GM12878 (cell line): ENCODE data around the gene MAGIX.
"Not testable (repeated sequence)": the region's sequence is repeated elsewhere in the genome, so short reads cannot be mapped to it uniquely, and the experiment has no call there.

ENCODE experiments used
- CTCF ChIP-seq, 3 experiments: IDR thresholded peaks in 2 of 3; conservative IDR thresholded peaks in 1 of 3; 2 replicates each; pipeline ENCODE4 v1.5.1; 2011; ENCODE audit warnings: low read depth in 3 of 3, low read length in 3 of 3, mild to moderate bottlenecking in 3 of 3, control low read depth in 2 of 3, moderate library complexity in 2 of 3, inconsistent platforms in 1 of 3, mixed read lengths in 1 of 3; ENCODE audit not compliant: control insufficient read depth in 2 of 3, insufficient read depth in 1 of 3; ENCODE audit errors: extremely low read depth in 1 of 3
- MYC ChIP-seq: IDR thresholded peaks from 2 replicates; pipeline ENCODE4 v1.6.1; 2011; ENCODE audit warnings: mild to moderate bottlenecking, low read length, moderate library complexity, inconsistent platforms; ENCODE audit not compliant: insufficient read depth, insufficient replicate concordance, insufficient read length, severe bottlenecking
- PKNOX1 ChIP-seq: fragments of 450-650 bp; IDR thresholded peaks from 2 replicates; pipeline ENCODE4 v1.6.1; 2016; ENCODE audit warnings: mild to moderate bottlenecking
- SP1 ChIP-seq: IDR thresholded peaks from one replicate; pipeline ENCODE4 v1.6.1; 2011; ENCODE audit warnings: low read depth, low read length
- SRF ChIP-seq, 2 experiments: IDR thresholded peaks; 2 replicates each; pipeline ENCODE4 v1.6.1; 2011; ENCODE audit warnings: low read depth in 2 of 2, low read length in 2 of 2, mild to moderate bottlenecking in 1 of 2, moderate library complexity in 1 of 2

- not testable (repeated sequence) for TF ChIP-seq CTCF (IDR thresholded peaks at IDR 0.05 in 2 of 3, conservative IDR thresholded peaks at IDR 0.05 in 1 of 3; ENCODE audit: control insufficient read depth in 2 of 3, extremely low read depth in 1 of 3, insufficient read depth in 1 of 3, low read depth in 3 of 3, low read length in 3 of 3); SRF (IDR thresholded peaks at IDR 0.05; ENCODE audit: low read depth in 2 of 2, low read length in 2 of 2); PKNOX1; SP1; MYC
Measured at GRCh38 chrX:49173544-49173943, 11.0 kb downstream of the MAGIX start.
